ENCODE data around the gene ZNF784.
"Not testable (repeated sequence)": the region's sequence is repeated elsewhere in the genome, so short reads cannot be mapped to it uniquely, and the experiment has no call there.

The ZNF784 gene

DNA sequence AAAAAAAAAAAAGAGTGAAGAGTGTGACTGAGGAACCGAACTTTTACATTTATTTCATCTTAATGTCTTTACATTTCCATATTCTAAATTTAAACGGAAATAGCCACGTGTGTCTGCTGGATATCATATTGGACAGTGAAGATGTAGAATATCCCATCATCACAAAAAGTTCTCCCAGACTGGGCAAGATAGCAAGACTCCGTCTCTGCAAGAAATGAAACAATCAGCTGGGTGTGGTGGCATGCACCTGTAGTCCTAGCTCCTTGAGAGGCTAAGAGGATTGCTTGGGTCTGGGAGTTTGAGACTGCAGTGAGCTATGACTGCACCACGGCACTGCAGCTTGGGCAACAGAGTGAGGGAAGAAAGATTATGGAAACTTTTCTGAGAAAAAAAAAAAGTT is 47.6 kb downstream of the ZNF784 start:
- Histone ChIP-seq H3K79me2 (ENCODE audit: insufficient read depth, low read length) (no peaks in the 10 kb centered on the region), H3K36me3 (ENCODE audit: low read length) (no peaks in the 10 kb centered on the region), H3K9me2 (replicated peaks; ENCODE audit: insufficient read depth, low read length) (no peaks in the 10 kb centered on the region), H3K9me3 (ENCODE audit: insufficient read depth, low read length) (no peaks in the 10 kb centered on the region), H3K4me3 (ENCODE audit: insufficient read depth, low read length, poor library complexity, severe bottlenecking) (no peak overlapping the region), H3F3A (ENCODE audit: insufficient read depth) (0 out of 2 replicates have a peak, but pooled peaks cover 3% of the 10 kb centered on the region), H3K27ac (ENCODE audit: low read depth, low read length) (no peak overlapping the region), H3K9ac (ENCODE audit: low read length) (no peak overlapping the region), H3K27me3 (ENCODE audit: low read length) (no peaks in the 10 kb centered on the region), H3K4me2 (ENCODE audit: low read depth, low read length, poor library complexity, severe bottlenecking) (no peak overlapping the region), H2AFZ (ENCODE audit: low read depth, low read length, severe bottlenecking) (no peak overlapping the region), H4K20me1 (ENCODE audit: low read depth, low read length) (no peaks in the 10 kb centered on the region)
- TF ChIP-seq, protein P1, sequence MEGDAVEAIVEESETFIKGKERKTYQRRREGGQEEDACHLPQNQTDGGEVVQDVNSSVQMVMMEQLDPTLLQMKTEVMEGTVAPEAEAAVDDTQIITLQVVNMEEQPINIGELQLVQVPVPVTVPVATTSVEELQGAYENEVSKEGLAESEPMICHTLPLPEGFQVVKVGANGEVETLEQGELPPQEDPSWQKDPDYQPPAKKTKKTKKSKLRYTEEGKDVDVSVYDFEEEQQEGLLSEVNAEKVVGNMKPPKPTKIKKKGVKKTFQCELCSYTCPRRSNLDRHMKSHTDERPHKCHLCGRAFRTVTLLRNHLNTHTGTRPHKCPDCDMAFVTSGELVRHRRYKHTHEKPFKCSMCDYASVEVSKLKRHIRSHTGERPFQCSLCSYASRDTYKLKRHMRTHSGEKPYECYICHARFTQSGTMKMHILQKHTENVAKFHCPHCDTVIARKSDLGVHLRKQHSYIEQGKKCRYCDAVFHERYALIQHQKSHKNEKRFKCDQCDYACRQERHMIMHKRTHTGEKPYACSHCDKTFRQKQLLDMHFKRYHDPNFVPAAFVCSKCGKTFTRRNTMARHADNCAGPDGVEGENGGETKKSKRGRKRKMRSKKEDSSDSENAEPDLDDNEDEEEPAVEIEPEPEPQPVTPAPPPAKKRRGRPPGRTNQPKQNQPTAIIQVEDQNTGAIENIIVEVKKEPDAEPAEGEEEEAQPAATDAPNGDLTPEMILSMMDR (IDR thresholded peaks at IDR 0.05; ENCODE audit: insufficient read depth, low read length, poor library complexity, severe bottlenecking), result no peak
- TF ChIP-seq EZH2phosphoT487 (conservative IDR thresholded peaks at IDR 0.05; ENCODE audit: low read length), result no peak

DNA sequence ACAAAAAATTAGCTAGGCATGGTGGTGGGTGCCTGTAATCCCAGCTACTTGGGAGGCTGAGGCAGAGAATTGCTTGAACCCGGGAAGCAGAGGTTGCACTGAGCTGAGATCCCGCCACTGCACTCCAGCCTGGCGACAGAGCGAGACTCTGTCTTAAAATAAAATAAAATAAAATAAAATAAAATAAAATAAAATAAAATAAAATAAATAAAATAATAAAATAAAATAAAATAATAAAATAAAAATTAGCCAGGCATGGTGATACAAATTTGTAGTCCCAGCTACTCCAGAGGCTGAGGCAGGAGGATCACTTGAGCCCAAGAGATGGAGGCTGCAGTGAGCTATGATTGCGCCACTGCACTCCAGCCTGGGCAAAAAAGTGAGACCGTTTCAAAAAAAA is 50.4 kb downstream of the ZNF784 start:
- not testable (repeated sequence) for H3K9me2 ChIP-seq (replicated peaks; ENCODE audit: insufficient read depth, low read length); H3K9ac ChIP-seq (ENCODE audit: low read length); H3K9me3 ChIP-seq (ENCODE audit: insufficient read depth, low read length); H3K79me2 ChIP-seq (ENCODE audit: insufficient read depth, low read length); H3K27ac ChIP-seq (ENCODE audit: low read depth, low read length); H3K36me3 ChIP-seq (ENCODE audit: low read length); H3K4me3 ChIP-seq (ENCODE audit: insufficient read depth, low read length, poor library complexity, severe bottlenecking); H3F3A ChIP-seq (ENCODE audit: insufficient read depth); H3K27me3 ChIP-seq (ENCODE audit: low read length); H3K4me2 ChIP-seq (ENCODE audit: low read depth, low read length, poor library complexity, severe bottlenecking); H4K20me1 ChIP-seq (ENCODE audit: low read depth, low read length); H2AFZ ChIP-seq (ENCODE audit: low read depth, low read length, severe bottlenecking)

All from SU-DHL-6 (cell line).